Activated CD4-positive, alpha-beta T cell treated with anti-CD3 and anti-CD28 coated beads for 24 hours (primary cell): ENCODE data around the gene ELF1.
"Not testable (repeated sequence)": the region's sequence is repeated elsewhere in the genome, so short reads cannot be mapped to it uniquely, and the experiment has no call there.

Experiments used
- DNase-seq, 2 donors: peaks; one replicate each; pipeline ENCODE4 v3.0.0-alpha.2; 2020; ENCODE audit warnings: low read depth in 2 of 2

ELF1 gene

DNA sequence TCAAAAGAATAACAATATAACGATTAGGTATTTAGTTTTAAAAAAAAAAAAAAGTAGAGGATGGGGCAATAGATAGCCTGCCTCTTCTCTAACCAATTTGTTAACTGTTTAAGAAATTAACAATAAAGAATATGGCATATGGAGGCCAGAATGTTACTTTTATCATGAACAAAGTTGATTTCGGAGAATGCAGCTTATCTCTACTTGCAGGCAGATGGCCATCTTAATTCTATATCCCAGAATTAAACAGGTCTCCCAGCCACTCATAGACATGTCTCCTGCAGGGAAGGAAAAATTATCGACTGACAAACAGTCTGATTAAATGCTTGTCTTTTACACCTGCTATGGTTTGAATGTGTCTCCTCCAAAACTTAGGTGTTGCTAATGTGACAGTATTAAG lies 133.1 kb downstream of the ELF1 start:
- no peak for DNase-seq

DNA sequence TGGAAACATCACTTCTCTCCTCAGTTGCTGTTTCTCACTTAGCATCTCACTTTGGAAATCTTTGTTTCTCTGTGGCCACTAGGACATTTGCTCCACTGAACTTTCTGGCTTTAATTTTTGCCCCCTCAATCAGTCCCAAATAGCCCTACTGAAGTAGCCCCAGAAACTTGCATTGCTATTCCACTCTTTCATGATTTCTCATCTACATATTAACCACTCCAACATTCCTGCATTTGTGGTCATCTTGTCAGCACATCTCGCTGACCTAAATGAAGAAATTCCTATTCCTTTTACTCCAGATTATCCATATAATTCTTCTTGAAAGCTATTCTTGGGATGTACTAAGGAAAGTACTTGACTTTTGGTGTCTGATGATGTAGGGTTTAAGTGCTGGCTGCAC lies 134.9 kb downstream of the ELF1 start:
- not testable (repeated sequence) for DNase-seq
